Measurements from ENCODE around the gene TBC1D22A.

TBC1D22A gene

DNA sequence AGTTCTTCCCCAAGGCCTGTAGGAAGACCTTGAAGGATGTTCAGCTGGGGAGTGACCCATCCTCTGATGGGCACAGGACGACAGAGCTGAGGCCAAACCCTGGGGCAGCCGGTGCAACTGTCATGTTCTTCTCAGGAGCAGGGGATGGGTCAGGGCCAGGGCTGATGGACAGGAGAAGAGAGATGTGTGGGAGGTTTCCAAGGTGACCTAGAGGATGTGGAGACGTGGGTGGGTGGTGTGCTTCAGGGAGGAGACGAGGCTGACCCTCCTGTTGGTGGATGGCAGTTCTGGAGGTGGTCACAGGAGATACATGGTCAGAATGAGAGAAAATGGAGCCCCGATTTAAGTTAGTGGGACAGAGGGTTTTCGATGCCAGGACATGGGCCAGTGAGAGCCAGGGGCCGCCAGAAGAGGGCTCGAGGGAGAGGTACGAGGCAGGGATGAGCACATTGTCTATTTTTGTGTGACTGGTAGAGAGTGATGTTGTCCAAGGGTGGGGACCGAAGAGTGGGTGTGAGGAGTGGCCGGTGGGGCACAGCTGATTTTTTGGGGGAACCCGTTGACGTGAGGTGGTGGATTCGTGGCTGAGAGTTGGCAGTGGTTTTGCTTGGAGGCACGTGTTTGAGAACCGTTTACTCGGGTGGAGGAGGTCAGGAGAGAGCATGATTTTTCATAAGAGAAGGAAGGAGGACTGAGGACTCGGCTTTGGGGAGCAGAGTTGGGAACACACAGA lies 14.6 kb downstream of the TBC1D22A start:
- intact Hi-C loops (cut with DNase I; ENCODE audit: low total_unique reads), result no loop called here
- peak in 1 of 2 donors; percentile 54 for DNase-seq
- no peak for TF ChIP-seq CTCF (IDR thresholded peaks at IDR 0.05)
- H3K27ac ChIP-seq, result no peak overlapping the region
- no peaks in the 10 kb centered on the region for H3K27me3 ChIP-seq
- peaks cover 0 to 32% (median 15%) of the 10 kb centered on the region in 4 donors for H3K4me1 ChIP-seq
- H3K4me3 ChIP-seq, result no peak overlapping the region
- H3K9me3 ChIP-seq, result no peaks in the 10 kb centered on the region
- no peaks in the 10 kb centered on the region for H3K36me3 ChIP-seq

DNA sequence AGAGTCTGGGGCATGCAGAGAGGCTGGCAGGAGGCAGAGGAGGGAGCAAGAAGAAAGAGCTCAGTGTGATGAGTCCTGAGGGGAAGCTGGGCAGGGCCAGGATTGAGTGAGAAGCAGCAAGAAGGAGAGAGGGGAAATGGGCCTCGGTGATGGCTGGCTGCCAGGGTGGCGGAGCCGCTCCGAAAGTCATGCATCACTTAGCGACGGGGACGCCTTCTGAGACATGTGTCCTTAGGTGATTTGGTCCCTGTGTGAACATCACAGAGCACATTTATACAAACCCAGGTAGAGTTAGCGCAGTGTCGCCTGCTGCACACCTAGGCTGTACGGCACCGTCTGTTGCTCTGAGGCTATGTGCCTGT lies 15.1 kb downstream of the TBC1D22A start:
- TF ChIP-seq CTCF (IDR thresholded peaks at IDR 0.05), result no peak
- no peaks in the 10 kb centered on the region for H3K36me3 ChIP-seq
- DNase-seq, result peak; percentile 62 to 70
- intact Hi-C loops (cut with DNase I; ENCODE audit: low total_unique reads), result no loop called here
- H3K4me1 ChIP-seq, result peaks cover 0 to 32% (median 15%) of the 10 kb centered on the region in 4 donors
- no peak overlapping the region for H3K27ac ChIP-seq
- H3K9me3 ChIP-seq, result no peaks in the 10 kb centered on the region
- H3K4me3 ChIP-seq, result no peak overlapping the region
- H3K27me3 ChIP-seq, result no peaks in the 10 kb centered on the region

GRCh38 chr22:46779023-46779422 lies 16.6 kb downstream of the TBC1D22A start:
- peaks cover 0 to 24% (median 8%) of the 10 kb centered on the region in 4 donors for H3K4me1 ChIP-seq
- no peak for TF ChIP-seq CTCF (IDR thresholded peaks at IDR 0.05)
- intact Hi-C loops (cut with DNase I; ENCODE audit: low total_unique reads), result no loop called here
- H3K36me3 ChIP-seq, result no peaks in the 10 kb centered on the region
- no peak overlapping the region for H3K27ac ChIP-seq
- DNase-seq, result no peak
- H3K9me3 ChIP-seq, result no peaks in the 10 kb centered on the region
- H3K4me3 ChIP-seq, result no peak overlapping the region
- H3K27me3 ChIP-seq, result no peaks in the 10 kb centered on the region

DNA sequence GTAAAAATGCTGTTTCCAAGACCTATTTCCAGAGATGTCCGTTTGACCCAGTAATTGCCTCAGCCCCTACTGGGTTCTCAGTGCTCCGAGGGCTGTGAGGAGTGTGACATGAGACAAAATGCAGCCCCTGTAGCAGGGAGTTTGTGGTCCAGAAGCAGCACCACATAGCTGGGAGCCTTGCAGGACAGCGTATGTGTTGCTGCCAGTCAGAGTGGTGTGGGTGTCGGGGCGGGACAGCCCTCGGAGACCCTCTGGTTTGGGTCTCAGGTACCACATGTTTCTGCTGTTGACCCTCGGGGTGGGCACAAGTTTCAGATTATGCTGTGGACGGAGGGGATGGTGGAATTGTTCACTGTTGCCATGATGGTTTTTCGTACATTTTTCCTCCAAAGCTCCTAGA lies 17.2 kb downstream of the TBC1D22A start:
- TF ChIP-seq CTCF (IDR thresholded peaks at IDR 0.05), result no peak
- Histone ChIP-seq H3K36me3 (no peaks in the 10 kb centered on the region), H3K27me3 (no peaks in the 10 kb centered on the region), H3K27ac (no peak overlapping the region), H3K9me3 (no peaks in the 10 kb centered on the region), H3K4me1 (peaks cover 0 to 20% (median 4%) of the 10 kb centered on the region in 4 donors), H3K4me3 (no peak overlapping the region)
- intact Hi-C loops (cut with DNase I; ENCODE audit: low total_unique reads), result no loop called here
- DNase-seq, result peak in 1 of 2 donors; percentile 37

DNA sequence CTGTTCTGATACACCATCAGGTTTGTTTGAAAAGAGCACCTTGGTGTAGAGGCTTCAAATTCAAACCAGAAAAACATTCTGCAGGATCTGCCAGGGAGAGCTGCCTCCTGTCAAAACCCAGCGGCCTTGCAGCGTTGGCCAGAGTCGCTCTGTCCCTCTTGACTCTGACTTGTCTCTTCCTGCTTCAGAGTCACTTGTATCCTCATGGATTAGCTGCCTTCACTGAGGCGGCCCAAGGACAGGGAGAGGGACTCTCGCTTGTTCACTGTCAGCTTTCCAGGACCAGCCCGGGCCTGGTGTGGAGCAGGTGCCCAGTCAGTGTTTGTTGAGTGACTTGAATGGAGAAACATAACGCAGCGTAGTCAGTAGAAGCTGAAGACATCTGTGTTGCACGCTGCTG lies 18.0 kb downstream of the TBC1D22A start:
- DNase-seq, result peak in 1 of 2 donors; percentile 42
- TF ChIP-seq CTCF (IDR thresholded peaks at IDR 0.05), result no peak

More for the DNA sequence above, 18.0 kb downstream of the TBC1D22A start:
- no peaks in the 10 kb centered on the region for H3K27me3 ChIP-seq
- peaks cover 0 to 12% (median 3%) of the 10 kb centered on the region in 4 donors for H3K4me1 ChIP-seq
- no peak overlapping the region for H3K4me3 ChIP-seq
- intact Hi-C loops (cut with DNase I; ENCODE audit: low total_unique reads), result no loop called here
- no peaks in the 10 kb centered on the region for H3K9me3 ChIP-seq
- H3K36me3 ChIP-seq, result no peaks in the 10 kb centered on the region
- H3K27ac ChIP-seq, result no peak overlapping the region
